Measurements from ENCODE around the gene SLC37A4.

DNA sequence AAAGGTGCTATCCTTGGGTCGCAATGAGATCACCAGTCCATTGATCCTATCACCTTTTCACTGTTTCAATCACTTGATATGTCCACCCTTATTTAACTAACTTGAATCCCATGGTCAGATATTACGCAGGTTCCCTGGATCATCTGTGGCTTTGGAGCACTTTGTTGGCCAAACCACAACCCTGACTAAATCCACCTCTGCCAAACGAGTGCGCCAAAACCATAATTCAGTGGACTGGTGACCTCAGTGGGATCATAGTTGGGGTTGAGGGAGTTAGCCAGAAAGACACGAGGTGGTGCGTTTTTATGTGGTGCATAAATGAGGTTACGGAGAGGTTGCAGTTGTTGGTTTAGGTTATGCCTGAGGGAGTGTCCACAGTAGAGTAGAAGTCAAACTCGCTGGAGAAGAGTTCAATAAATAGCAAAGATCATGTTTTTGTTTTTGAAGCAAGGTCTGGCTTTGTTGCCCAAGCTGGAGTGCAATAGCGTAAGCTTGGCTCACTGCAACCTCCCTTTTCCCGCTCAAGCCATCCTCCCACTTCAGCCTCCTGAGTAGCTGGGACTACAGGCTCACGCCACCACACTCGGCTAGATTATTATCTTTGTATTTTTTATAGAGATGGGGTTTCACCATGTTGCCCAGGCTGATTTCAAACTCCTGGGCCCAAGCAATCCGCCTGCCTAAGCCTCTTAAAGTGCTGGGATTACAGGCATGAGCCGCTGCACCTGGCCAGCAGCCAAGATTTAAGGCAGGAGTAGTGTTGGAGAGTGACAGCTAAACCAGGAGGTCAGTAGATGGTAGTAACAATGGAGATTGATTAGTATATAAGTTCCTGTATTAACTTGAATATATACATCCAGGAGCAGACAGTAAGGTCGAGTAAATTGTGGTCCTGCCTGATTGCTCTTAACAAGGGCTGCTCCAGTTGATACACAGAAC lies 54.6 kb downstream of the SLC37A4 start:
- TF ChIP-seq, protein P1, sequence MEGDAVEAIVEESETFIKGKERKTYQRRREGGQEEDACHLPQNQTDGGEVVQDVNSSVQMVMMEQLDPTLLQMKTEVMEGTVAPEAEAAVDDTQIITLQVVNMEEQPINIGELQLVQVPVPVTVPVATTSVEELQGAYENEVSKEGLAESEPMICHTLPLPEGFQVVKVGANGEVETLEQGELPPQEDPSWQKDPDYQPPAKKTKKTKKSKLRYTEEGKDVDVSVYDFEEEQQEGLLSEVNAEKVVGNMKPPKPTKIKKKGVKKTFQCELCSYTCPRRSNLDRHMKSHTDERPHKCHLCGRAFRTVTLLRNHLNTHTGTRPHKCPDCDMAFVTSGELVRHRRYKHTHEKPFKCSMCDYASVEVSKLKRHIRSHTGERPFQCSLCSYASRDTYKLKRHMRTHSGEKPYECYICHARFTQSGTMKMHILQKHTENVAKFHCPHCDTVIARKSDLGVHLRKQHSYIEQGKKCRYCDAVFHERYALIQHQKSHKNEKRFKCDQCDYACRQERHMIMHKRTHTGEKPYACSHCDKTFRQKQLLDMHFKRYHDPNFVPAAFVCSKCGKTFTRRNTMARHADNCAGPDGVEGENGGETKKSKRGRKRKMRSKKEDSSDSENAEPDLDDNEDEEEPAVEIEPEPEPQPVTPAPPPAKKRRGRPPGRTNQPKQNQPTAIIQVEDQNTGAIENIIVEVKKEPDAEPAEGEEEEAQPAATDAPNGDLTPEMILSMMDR (IDR thresholded peaks at IDR 0.05; ENCODE audit: low read depth, low read length), result no peak
- no peak for TF ChIP-seq POLR2A (IDR thresholded peaks at IDR 0.05; ENCODE audit: extremely low read depth, insufficient read length)
